ENCODE measurements around the gene TSNAXIP1. TPM values are rescaled to one million over a fixed set of nuclear protein-coding genes. Genes with fewer than 3 reads are reported as not detected.

TSNAXIP1 gene
- total and polyA plus RNA-seq, 2 experiments from 2014 or later, result 0.97 to 2.4 TPM

DNA sequence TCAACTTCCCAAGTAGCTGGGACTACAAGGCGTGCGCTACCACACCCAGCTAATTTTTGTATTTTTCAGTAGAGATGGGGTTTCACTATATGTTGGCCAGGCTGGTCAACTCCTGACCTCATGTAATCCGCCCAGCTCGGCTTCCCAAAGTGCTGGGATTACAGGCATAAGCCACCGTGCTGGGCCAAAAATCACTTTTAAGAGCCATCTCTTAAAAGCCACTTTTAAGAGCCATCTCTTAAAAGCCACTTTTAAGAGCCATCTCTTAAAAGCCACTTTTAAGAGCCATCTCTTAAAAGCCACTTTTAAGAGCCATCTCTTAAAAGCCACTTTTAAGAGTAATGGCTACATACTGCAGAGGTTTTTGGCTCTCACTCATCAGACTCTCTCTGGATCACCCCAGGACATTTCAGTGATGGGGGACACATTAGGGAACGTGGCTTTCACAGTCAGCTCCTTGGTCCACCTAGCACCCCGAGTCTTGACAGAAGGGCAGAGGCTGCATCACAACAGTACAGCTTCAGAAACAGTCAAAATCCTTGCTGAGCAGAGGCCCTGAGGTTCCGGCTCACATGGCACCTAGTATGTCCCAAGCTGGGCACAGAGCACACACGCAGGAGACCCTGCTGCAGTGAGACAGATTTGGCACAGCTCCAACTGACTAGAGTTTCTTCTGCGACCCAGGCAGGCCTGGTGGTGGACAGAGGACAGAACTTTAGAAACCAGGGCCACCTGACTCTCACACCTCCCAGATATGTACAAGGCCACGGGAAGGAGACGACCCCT is 23.9 kb upstream of the TSNAXIP1 start:
- Mint-ChIP-seq H3K36me3 (ENCODE audit: low read depth) (no peaks in the 10 kb centered on the region; the same call in 1 of the 3 replicates), H3K4me3 (no peak overlapping the region), H3K27ac (no peak overlapping the region), H3K4me1 (peaks cover 2% of the 10 kb centered on the region; the same call in 1 of the 3 replicates), H3K27me3 (ENCODE audit: insufficient read depth, low read depth, poor library complexity) (peaks cover 2% of the 10 kb centered on the region), H3K9me3 (no peaks in the 10 kb centered on the region)
- TF ChIP-seq ZNF462 (CRISPR knock-in tag; IDR thresholded peaks at IDR 0.05), result no peak
- no peak for TF ChIP-seq CREB1 (CRISPR knock-in tag; IDR thresholded peaks at IDR 0.05; ENCODE audit: low read depth)
- TF ChIP-seq ZNF114 (CRISPR knock-in tag; IDR thresholded peaks at IDR 0.05), result no peak
- TF ChIP-seq EZH2phosphoT487 (IDR thresholded peaks at IDR 0.05; ENCODE audit: unreplicated experiment), result no peak
- TF ChIP-seq JUNB (IDR thresholded peaks at IDR 0.05; ENCODE audit: unreplicated experiment), result no peak
- TF ChIP-seq NANOG (IDR thresholded peaks at IDR 0.05; ENCODE audit: borderline replicate concordance), result no peak
- no peak for TF ChIP-seq ZNF331 (CRISPR knock-in tag; IDR thresholded peaks at IDR 0.05; ENCODE audit: low read depth)
- TF ChIP-seq POLR2AphosphoS5 (IDR thresholded peaks at IDR 0.05; ENCODE audit: low read depth), result no peak
- ATAC-seq (no peak), DNase-seq (ENCODE audit: low spot score) (no peak)
- H3K4me3 ChIP-seq, result no peak overlapping the region
- H3K36me3 ChIP-seq (ENCODE audit: insufficient read depth), result no peaks in the 10 kb centered on the region
- no peaks in the 10 kb centered on the region for H3K4me1 ChIP-seq (ENCODE audit: insufficient read depth)
- no peak overlapping the region for H3K4me2 ChIP-seq
- H3F3A ChIP-seq (replicated peaks; ENCODE audit: low read depth), result no peaks in the 10 kb centered on the region
- H3K9me2 ChIP-seq (ENCODE audit: insufficient read depth), result no peaks in the 10 kb centered on the region
- no peaks in the 10 kb centered on the region for H3K27me3 ChIP-seq (ENCODE audit: insufficient read depth)
- H3K79me2 ChIP-seq (replicated peaks; ENCODE audit: insufficient read depth), result peaks cover 30% of the 10 kb centered on the region
- no peak overlapping the region for H3K27ac ChIP-seq (ENCODE audit: low read depth)
- peaks cover 4% of the 10 kb centered on the region; the same call in 1 of the 2 replicates for H4K20me1 ChIP-seq (replicated peaks; ENCODE audit: insufficient read depth)
- H2AFZ ChIP-seq, result no peak overlapping the region

Data from GM23338 (cell line).